ENCODE measurements around the gene BLOC1S3.

The BLOC1S3 gene

GRCh38 chr19:45162608-45163143 is 15.9 kb upstream of the BLOC1S3 start:
- Histone ChIP-seq H3K27ac (ENCODE audit: low read length) (no peak overlapping the region), H3K27me3 (ENCODE audit: control insufficient read depth, insufficient read depth, low read length) (no peaks in the 10 kb centered on the region), H3K4me3 (ENCODE audit: low read length) (no peak overlapping the region), H3K9me3 (ENCODE audit: control insufficient read depth, insufficient read depth, low read length) (no peaks in the 10 kb centered on the region), H3K4me1 (ENCODE audit: control insufficient read depth, insufficient read depth, low read length) (peaks cover 5% of the 10 kb centered on the region), H3K36me3 (ENCODE audit: control insufficient read depth, insufficient read depth, low read length) (no peaks in the 10 kb centered on the region)
- DNase-seq (ENCODE audit: low read depth, low spot score): no peak
- no CpG with 5 or more reads among the region's 18 CpGs for WGBS (ENCODE audit: insufficient coverage, insufficient read length)

- H3K4me3 ChIP-seq (ENCODE audit: low read length): no peak overlapping the region
- no peak for DNase-seq (ENCODE audit: low read depth, low spot score)
- H3K27me3 ChIP-seq (ENCODE audit: control insufficient read depth, insufficient read depth, low read length): no peaks in the 10 kb centered on the region
- H3K27ac ChIP-seq (ENCODE audit: low read length): no peak overlapping the region
- no peaks in the 10 kb centered on the region for H3K9me3 ChIP-seq (ENCODE audit: control insufficient read depth, insufficient read depth, low read length)
- H3K4me1 ChIP-seq (ENCODE audit: control insufficient read depth, insufficient read depth, low read length): peaks cover 5% of the 10 kb centered on the region
- WGBS (ENCODE audit: insufficient coverage, insufficient read length): no CpG with 5 or more reads among the region's 17 CpGs
- H3K36me3 ChIP-seq (ENCODE audit: control insufficient read depth, insufficient read depth, low read length): no peaks in the 10 kb centered on the region
These were observed 15.4 kb upstream of the BLOC1S3 start for GRCh38 chr19:45163156-45163555.

GRCh38 chr19:45163751-45164460 is 14.7 kb upstream of the BLOC1S3 start:
- no peak overlapping the region for H3K4me3 ChIP-seq (ENCODE audit: low read length)
- no peaks in the 10 kb centered on the region for H3K36me3 ChIP-seq (ENCODE audit: control insufficient read depth, insufficient read depth, low read length)
- H3K4me1 ChIP-seq (ENCODE audit: control insufficient read depth, insufficient read depth, low read length): peaks cover 5% of the 10 kb centered on the region
- DNase-seq (ENCODE audit: low read depth, low spot score): no peak
- no peaks in the 10 kb centered on the region for H3K9me3 ChIP-seq (ENCODE audit: control insufficient read depth, insufficient read depth, low read length)
- no CpG with 5 or more reads among the region's 15 CpGs for WGBS (ENCODE audit: insufficient coverage, insufficient read length)
- H3K27ac ChIP-seq (ENCODE audit: low read length): no peak overlapping the region
- no peaks in the 10 kb centered on the region for H3K27me3 ChIP-seq (ENCODE audit: control insufficient read depth, insufficient read depth, low read length)

GRCh38 chr19:45164577-45165335 is 13.8 kb upstream of the BLOC1S3 start:
- H3K4me3 ChIP-seq (ENCODE audit: low read length): no peak overlapping the region
- no peak for DNase-seq (ENCODE audit: low read depth, low spot score)
- H3K4me1 ChIP-seq (ENCODE audit: control insufficient read depth, insufficient read depth, low read length): peaks cover 5% of the 10 kb centered on the region
- H3K27ac ChIP-seq (ENCODE audit: low read length): no peak overlapping the region
- H3K27me3 ChIP-seq (ENCODE audit: control insufficient read depth, insufficient read depth, low read length): no peaks in the 10 kb centered on the region
- no peaks in the 10 kb centered on the region for H3K36me3 ChIP-seq (ENCODE audit: control insufficient read depth, insufficient read depth, low read length)
- H3K9me3 ChIP-seq (ENCODE audit: control insufficient read depth, insufficient read depth, low read length): no peaks in the 10 kb centered on the region
- no CpG with 5 or more reads among the region's 27 CpGs for WGBS (ENCODE audit: insufficient coverage, insufficient read length)

GRCh38 chr19:45166723-45167252 is 11.8 kb upstream of the BLOC1S3 start:
- Histone ChIP-seq H3K27me3 (ENCODE audit: control insufficient read depth, insufficient read depth, low read length) (no peaks in the 10 kb centered on the region), H3K4me1 (ENCODE audit: control insufficient read depth, insufficient read depth, low read length) (peaks cover 3% of the 10 kb centered on the region), H3K4me3 (ENCODE audit: low read length) (no peak overlapping the region), H3K36me3 (ENCODE audit: control insufficient read depth, insufficient read depth, low read length) (no peaks in the 10 kb centered on the region), H3K9me3 (ENCODE audit: control insufficient read depth, insufficient read depth, low read length) (no peaks in the 10 kb centered on the region), H3K27ac (ENCODE audit: low read length) (no peak overlapping the region)
- no peak for DNase-seq (ENCODE audit: low read depth, low spot score)
- WGBS (ENCODE audit: insufficient coverage, insufficient read length): no CpG with 5 or more reads among the region's 14 CpGs

- Histone ChIP-seq H3K27me3 (ENCODE audit: control insufficient read depth, insufficient read depth, low read length) (no peaks in the 10 kb centered on the region), H3K4me1 (ENCODE audit: control insufficient read depth, insufficient read depth, low read length) (peaks cover 3% of the 10 kb centered on the region), H3K27ac (ENCODE audit: low read length) (no peak overlapping the region), H3K4me3 (ENCODE audit: low read length) (no peak overlapping the region), H3K36me3 (ENCODE audit: control insufficient read depth, insufficient read depth, low read length) (no peaks in the 10 kb centered on the region), H3K9me3 (ENCODE audit: control insufficient read depth, insufficient read depth, low read length) (no peaks in the 10 kb centered on the region)
- no peak for DNase-seq (ENCODE audit: low read depth, low spot score)
- no CpG with 5 or more reads among the region's 16 CpGs for WGBS (ENCODE audit: insufficient coverage, insufficient read length)
These were observed 9.7 kb upstream of the BLOC1S3 start for GRCh38 chr19:45168767-45169351.

- peaks cover 3% of the 10 kb centered on the region for H3K4me1 ChIP-seq (ENCODE audit: control insufficient read depth, insufficient read depth, low read length)
- H3K27me3 ChIP-seq (ENCODE audit: control insufficient read depth, insufficient read depth, low read length): no peaks in the 10 kb centered on the region
- no peak for DNase-seq (ENCODE audit: low read depth, low spot score)
- H3K9me3 ChIP-seq (ENCODE audit: control insufficient read depth, insufficient read depth, low read length): no peaks in the 10 kb centered on the region
- no CpG with 5 or more reads among the region's 10 CpGs for WGBS (ENCODE audit: insufficient coverage, insufficient read length)
- no peak overlapping the region for H3K4me3 ChIP-seq (ENCODE audit: low read length)
- no peak overlapping the region for H3K27ac ChIP-seq (ENCODE audit: low read length)
- H3K36me3 ChIP-seq (ENCODE audit: control insufficient read depth, insufficient read depth, low read length): no peaks in the 10 kb centered on the region
These were observed 9.0 kb upstream of the BLOC1S3 start for GRCh38 chr19:45169602-45170001.

- no peak overlapping the region for H3K27ac ChIP-seq (ENCODE audit: low read length)
- no peaks in the 10 kb centered on the region for H3K9me3 ChIP-seq (ENCODE audit: control insufficient read depth, insufficient read depth, low read length)
- no peaks in the 10 kb centered on the region for H3K27me3 ChIP-seq (ENCODE audit: control insufficient read depth, insufficient read depth, low read length)
- H3K36me3 ChIP-seq (ENCODE audit: control insufficient read depth, insufficient read depth, low read length): no peaks in the 10 kb centered on the region
- WGBS (ENCODE audit: insufficient coverage, insufficient read length): no CpG with 5 or more reads among the region's 21 CpGs
- no peak for DNase-seq (ENCODE audit: low read depth, low spot score)
- H3K4me1 ChIP-seq (ENCODE audit: control insufficient read depth, insufficient read depth, low read length): peaks cover 3% of the 10 kb centered on the region; the same call in 1 of the 2 replicates
- no peak overlapping the region for H3K4me3 ChIP-seq (ENCODE audit: low read length)
These were observed 8.2 kb upstream of the BLOC1S3 start for GRCh38 chr19:45170146-45171106.

GRCh38 chr19:45171211-45171623 is 7.4 kb upstream of the BLOC1S3 start:
- no peaks in the 10 kb centered on the region for H3K9me3 ChIP-seq (ENCODE audit: control insufficient read depth, insufficient read depth, low read length)
- whole genome bisulfite sequencing (ENCODE audit: insufficient coverage, insufficient read length): no CpG with 5 or more reads among the region's 7 CpGs
- no peaks in the 10 kb centered on the region for H3K36me3 ChIP-seq (ENCODE audit: control insufficient read depth, insufficient read depth, low read length)
- DNase-seq (ENCODE audit: low read depth, low spot score): no peak
- H3K4me1 ChIP-seq (ENCODE audit: control insufficient read depth, insufficient read depth, low read length): peaks cover 3% of the 10 kb centered on the region; the same call in 1 of the 2 replicates
- H3K27ac ChIP-seq (ENCODE audit: low read length): no peak overlapping the region
- no peak overlapping the region for H3K4me3 ChIP-seq (ENCODE audit: low read length)
- no peaks in the 10 kb centered on the region for H3K27me3 ChIP-seq (ENCODE audit: control insufficient read depth, insufficient read depth, low read length)

Measured in iPS DF 6.9 (cell line).